HG02678 (cell line): Measurements from ENCODE around the gene C16orf95.
"Not testable (repeated sequence)": the region's sequence is repeated elsewhere in the genome, so short reads cannot be mapped to it uniquely, and the experiment has no call there.

Experiments used
- ATAC-seq: cut with Tn5 transposase; IDR thresholded peaks from one replicate; pipeline ENCODE4 v1.9.1; 2021; ENCODE audit warnings: mild to moderate bottlenecking, moderate library complexity; ENCODE audit not compliant: unreplicated experiment

C16orf95 gene

GRCh38 chr16:87347932-87348615 is 30.9 kb upstream of the C16orf95 start:
- no peak for ATAC-seq

GRCh38 chr16:87346517-87347060 is 29.4 kb upstream of the C16orf95 start:
- ATAC-seq: no peak

- ATAC-seq: no peak
These were observed 28.7 kb upstream of the C16orf95 start for GRCh38 chr16:87345726-87346424.

- no peak for ATAC-seq
These were observed 27.9 kb upstream of the C16orf95 start for GRCh38 chr16:87344931-87345631.

GRCh38 chr16:87344165-87344930 is 27.2 kb upstream of the C16orf95 start:
- ATAC-seq: no peak

GRCh38 chr16:87343753-87344050 is 26.5 kb upstream of the C16orf95 start:
- ATAC-seq: no peak

GRCh38 chr16:87342978-87343752 is 26.0 kb upstream of the C16orf95 start:
- ATAC-seq: no peak

GRCh38 chr16:87342504-87342903 is 25.3 kb upstream of the C16orf95 start:
- ATAC-seq: no peak

- ATAC-seq: no peak
These were observed 23.0 kb upstream of the C16orf95 start for GRCh38 chr16:87340198-87340597.

- ATAC-seq: not testable (repeated sequence)
These were observed 22.5 kb upstream of the C16orf95 start for GRCh38 chr16:87339724-87340105.

- ATAC-seq: no peak
These were observed 22.0 kb upstream of the C16orf95 start for GRCh38 chr16:87339086-87339723.

- no peak for ATAC-seq
These were observed 21.1 kb upstream of the C16orf95 start for GRCh38 chr16:87338155-87338765.

GRCh38 chr16:87337262-87337771 is 20.1 kb upstream of the C16orf95 start:
- no peak for ATAC-seq

- ATAC-seq: no peak
These were observed 19.4 kb upstream of the C16orf95 start for GRCh38 chr16:87336434-87337240.

GRCh38 chr16:87335625-87336433 is 18.6 kb upstream of the C16orf95 start:
- no peak for ATAC-seq

- ATAC-seq: no peak
These were observed 17.7 kb upstream of the C16orf95 start for GRCh38 chr16:87334651-87335624.
